ENCODE measurements around the gene PLXNA2. TPM values are rescaled to one million over a fixed set of nuclear protein-coding genes. Genes with fewer than 3 reads are reported as not detected.

PLXNA2 gene
- total and polyA plus RNA-seq, 2 of the 13 experiments (the other 11 are each of a cell fraction or from before 2014, with no cell fraction given) = 1.1 to 2.1 TPM

GRCh38 chr1:208219659-208220282, 24.4 kb downstream of the PLXNA2 start (continued):
- no peak for TF ChIP-seq THRA (CRISPR knock-in tag; IDR thresholded peaks at IDR 0.05; ENCODE audit: borderline replicate concordance)
- TF ChIP-seq ZNF276 (CRISPR knock-in tag; IDR thresholded peaks at IDR 0.05; ENCODE audit: low read depth) = no peak
- no peak for TF ChIP-seq ZNF749 (CRISPR knock-in tag; IDR thresholded peaks at IDR 0.05; ENCODE audit: borderline replicate concordance)
- TF ChIP-seq ZIK1 (CRISPR knock-in tag; IDR thresholded peaks at IDR 0.05; ENCODE audit: borderline replicate concordance, low read depth) = no peak

- no peaks in the 10 kb centered on the region for H3K27me3 ChIP-seq (ENCODE audit: control insufficient read depth in 1 of 2, insufficient read depth in 2 of 2, low read length in 2 of 2)
- H3K9me3 ChIP-seq (ENCODE audit: low read length) = no peaks in the 10 kb centered on the region
- H4K20me1 ChIP-seq (ENCODE audit: insufficient read depth, low read length) = no peaks in the 10 kb centered on the region
- intact Hi-C loops (cut with micrococcal nuclease; ENCODE audit: unreplicated experiment) = no loop called here
- peaks cover 0 to 3% of the 10 kb centered on the region in 2 experiments; a peak in 1 of 5 replicates for H3K36me3 ChIP-seq (replicated peaks in 1 of 2; ENCODE audit: control insufficient read depth in 1 of 2, insufficient read depth in 2 of 2, low read length in 2 of 2)
- BruUV-seq (replicated peaks) = no TSS peak
- in situ Hi-C loops (cut with HindIII; ENCODE audit: extremely low pct_ligation_motif_present, low pct_unique_long_range_greater_than_20kb) = no loop called here
- no peak overlapping the region for H3K9ac ChIP-seq (ENCODE audit: insufficient read depth, low read depth, low read length)
- FAIRE-seq (no peak), DNase-seq (ENCODE audit: low spot score) (no peak), ATAC-seq (no peak)
- POLR2A ChIA-PET = no interaction called here
- 60% methylated on average over 1 of the region's 5 CpGs for WGBS (ENCODE audit: low lambda C conversion rate)
- no peaks in the 10 kb centered on the region for H3K79me2 ChIP-seq (ENCODE audit: insufficient read depth, low read length)
- no peak overlapping the region for H3K27ac ChIP-seq (ENCODE audit: extremely low read length, insufficient read depth, low read length)
- H3K4me1 ChIP-seq (ENCODE audit: insufficient read depth, low read length) = no peaks in the 10 kb centered on the region
- no peak overlapping the region for H3K4me3 ChIP-seq (replicated peaks in 1 of 3; ENCODE audit: insufficient read depth in 1 of 3, low read depth in 2 of 3, low read length in 3 of 3)
- no peak for TF ChIP-seq TRAFD1 (CRISPR knock-in tag; IDR thresholded peaks at IDR 0.05; ENCODE audit: borderline replicate concordance)
- TF ChIP-seq ARID3A (IDR thresholded peaks at IDR 0.05; ENCODE audit: low read depth, low read length) = no peak
- TF ChIP-seq JUN (CRISPR knock-in tag; IDR thresholded peaks at IDR 0.05) = no peak
- no peak overlapping the region for H3K4me2 ChIP-seq (ENCODE audit: low read depth, low read length)
- CTCF ChIA-PET (ENCODE audit: low intra/inter-chr PET ratio, low total read pairs) = no interaction called here
- H2AFZ ChIP-seq (ENCODE audit: low read length) = no peak overlapping the region
Observed at GRCh38 chr1:208219098-208219658, 25.0 kb downstream of the PLXNA2 start.

Data from HepG2 (cell line).